WTC11 (cell line): ENCODE results near the gene SPNS3. TPM values are rescaled to one million over a fixed set of nuclear protein-coding genes. Genes with fewer than 3 reads are reported as not detected.

ENCODE experiments used
- ATAC-seq: fragments of 200-7000 bp; cut with Tn5 transposase; 2 replicates; pipeline ENCODE4 v1.10.0; 2021; ENCODE audit warnings: mild to moderate bottlenecking, moderate library complexity
- CTCF ChIA-PET: fragments of 300-600 bp; sonication (Branson Sonifier 250); formaldehyde crosslinking; loops from one replicate; lab custom pipeline; 2021; ENCODE audit warnings: antibody characterized with exemption; lab: Charles Lee
- POLR2A ChIA-PET: fragments of 350-600 bp; sonication (Branson Sonifier 250); formaldehyde crosslinking; loops from one replicate; lab custom pipeline; 2021; ENCODE audit warnings: antibody characterized with exemption; lab: Charles Lee
- DNase-seq: peaks from one replicate; pipeline ENCODE4 v3.0.0; 2021; ENCODE audit warnings: low spot score
- H3K27ac Mint-ChIP-seq: 2 replicates; pipeline ENCODE4 v1.8.0; 2021; ENCODE audit warnings: mixed read lengths
- H3K27me3 Mint-ChIP-seq: 2 replicates; pipeline ENCODE4 v1.8.0; 2021; ENCODE audit warnings: low read depth, mild to moderate bottlenecking, moderate library complexity, mixed read lengths
- H3K36me3 Mint-ChIP-seq: 2 replicates; pipeline ENCODE4 v1.8.0; 2021; ENCODE audit warnings: mixed read lengths
- H3K4me1 Mint-ChIP-seq: 2 replicates; pipeline ENCODE4 v1.8.0; 2022; ENCODE audit warnings: mixed read lengths
- H3K4me3 Mint-ChIP-seq: 2 replicates; pipeline ENCODE4 v1.8.0; 2021; ENCODE audit warnings: mild to moderate bottlenecking, moderate library complexity, mixed read lengths
- H3K9me3 Mint-ChIP-seq: 2 replicates; pipeline ENCODE4 v1.8.0; 2021; ENCODE audit warnings: mixed read lengths
- AFF4 ChIP-seq: sonication (generic); formaldehyde crosslinking; IDR thresholded peaks from 2 replicates; pipeline ENCODE4 v1.8.1; 2023; ENCODE audit warnings: mild to moderate bottlenecking, missing genetic modification reagents, borderline replicate concordance
- AR ChIP-seq: fragments of 250-450 bp; sonication (Bioruptor Pico); IDR thresholded peaks from 2 replicates; pipeline ENCODE4 v1.9.0; 2021; ENCODE audit warnings: mild to moderate bottlenecking
- ARID4B ChIP-seq: sonication (generic); formaldehyde crosslinking; IDR thresholded peaks from 2 replicates; pipeline ENCODE4 v1.8.0; 2023; ENCODE audit warnings: missing genetic modification reagents, mild to moderate bottlenecking, borderline replicate concordance
- ATF1 ChIP-seq: sonication (generic); formaldehyde crosslinking; IDR thresholded peaks from 2 replicates; pipeline ENCODE4 v1.8.1; 2023; ENCODE audit warnings: mild to moderate bottlenecking, moderate library complexity, missing genetic modification reagents
- CTCF ChIP-seq: fragments of 200-600 bp; IDR thresholded peaks from 2 replicates; pipeline ENCODE4 v1.8.0; 2022; ENCODE audit warnings: antibody characterized with exemption
- E2F4 ChIP-seq: sonication (generic); formaldehyde crosslinking; IDR thresholded peaks from 2 replicates; pipeline ENCODE4 v1.8.1; 2022; ENCODE audit warnings: low read depth, mild to moderate bottlenecking, moderate library complexity, missing genetic modification reagents, borderline replicate concordance
- ELF4 ChIP-seq: sonication (generic); formaldehyde crosslinking; IDR thresholded peaks from 2 replicates; pipeline ENCODE4 v1.8.1; 2022; ENCODE audit warnings: low read depth, mild to moderate bottlenecking, moderate library complexity, missing genetic modification reagents
- FOXJ3 ChIP-seq: sonication (generic); formaldehyde crosslinking; IDR thresholded peaks from 2 replicates; pipeline ENCODE4 v1.9.0; 2021; ENCODE audit warnings: missing genetic modification reagents, mild to moderate bottlenecking, borderline replicate concordance
- JAZF1 ChIP-seq: fragments of 250-450 bp; sonication (Bioruptor Pico); IDR thresholded peaks from 2 replicates; pipeline ENCODE4 v1.9.0; 2021; ENCODE audit warnings: moderate library complexity, mild to moderate bottlenecking, inconsistent platforms
- OVOL2 ChIP-seq: fragments of 250-450 bp; sonication (Bioruptor Pico); IDR thresholded peaks from 2 replicates; pipeline ENCODE4 v1.9.0; 2021; ENCODE audit warnings: mild to moderate bottlenecking, borderline replicate concordance
- RELA ChIP-seq: sonication (generic); formaldehyde crosslinking; IDR thresholded peaks from 2 replicates; pipeline ENCODE4 v1.8.1; 2022; ENCODE audit warnings: missing genetic modification reagents, mild to moderate bottlenecking, borderline replicate concordance
- SOX15 ChIP-seq: fragments of 250-450 bp; sonication (Bioruptor Pico); IDR thresholded peaks from 2 replicates; pipeline ENCODE4 v1.9.0; 2021; ENCODE audit warnings: mild to moderate bottlenecking
- TEAD4 ChIP-seq: sonication (generic); formaldehyde crosslinking; IDR thresholded peaks from 2 replicates; pipeline ENCODE4 v1.8.0; 2022; ENCODE audit warnings: mild to moderate bottlenecking, missing genetic modification reagents
- TP53 ChIP-seq: sonication (generic); formaldehyde crosslinking; IDR thresholded peaks from 2 replicates; pipeline ENCODE4 v1.8.1; 2023; ENCODE audit warnings: mild to moderate bottlenecking, missing genetic modification reagents
- ZBTB43 ChIP-seq: sonication (generic); formaldehyde crosslinking; IDR thresholded peaks from 2 replicates; pipeline ENCODE4 v1.8.1; 2023; ENCODE audit warnings: mild to moderate bottlenecking, missing genetic modification reagents
- ZNF219 ChIP-seq: sonication (generic); formaldehyde crosslinking; IDR thresholded peaks from 2 replicates; pipeline ENCODE4 v1.8.0; 2023; ENCODE audit warnings: missing genetic modification reagents, mild to moderate bottlenecking, borderline replicate concordance
- total RNA-seq: library from RNA; stranded (reverse); gene quantifications from 3 replicates; pipeline ENCODE4 v1.2.3, GENCODE V29; 2021

SPNS3 gene
- total RNA-seq, 1 experiment from 2014 or later, result not detected

GRCh38 chr17:4508207-4508606, 74.5 kb downstream of the SPNS3 start:
- TF ChIP-seq ATF1 (CRISPR knock-in tag) (no peak), RELA (CRISPR knock-in tag) (no peak), OVOL2 (no peak), JAZF1 (CRISPR knock-in tag) (no peak), TEAD4 (CRISPR knock-in tag) (no peak), AFF4 (CRISPR knock-in tag) (no peak)
- H3K4me3 Mint-ChIP-seq, result no peak overlapping the region
- H3K27ac Mint-ChIP-seq, result no peak overlapping the region; the same call in 1 of the 2 replicates
- DNase-seq (no peak), ATAC-seq (no peak)
- ChIA-PET CTCF (interaction anchor here (1.2 kb wide), 1 partner anchor 8 kb away, joined by 4 read pairs; no protein-coding TSS in a partner anchor), POLR2A (no interaction called here)
- no peaks in the 10 kb centered on the region for H3K36me3 Mint-ChIP-seq
- H3K4me1 Mint-ChIP-seq, result no peaks in the 10 kb centered on the region
- peaks cover 26% of the 10 kb centered on the region for H3K27me3 Mint-ChIP-seq
- H3K9me3 Mint-ChIP-seq, result no peaks in the 10 kb centered on the region

- ChIA-PET CTCF (interaction anchor here (0.9 kb wide), 1 partner anchor 89 kb away, joined by 3 read pairs; no protein-coding TSS in a partner anchor), POLR2A (no interaction called here)
- Mint-ChIP-seq H3K4me3 (no peak overlapping the region), H3K4me1 (peaks cover 5% of the 10 kb centered on the region), H3K9me3 (no peaks in the 10 kb centered on the region), H3K27me3 (peaks cover 18% of the 10 kb centered on the region), H3K27ac (no peak overlapping the region), H3K36me3 (no peaks in the 10 kb centered on the region)
- TF ChIP-seq TP53, result no peak
- no peak for TF ChIP-seq FOXJ3
- no peak for TF ChIP-seq E2F4 (CRISPR knock-in tag)
- TF ChIP-seq ELF4 (CRISPR knock-in tag), result no peak
- DNase-seq (no peak), ATAC-seq (no peak)
Measured at GRCh38 chr17:4509401-4509800, 75.7 kb downstream of the SPNS3 start.

- H3K27ac Mint-ChIP-seq, result no peak overlapping the region
- ATAC-seq (no peak), DNase-seq (no peak)
- ChIA-PET POLR2A (no interaction called here), CTCF (interaction anchor here (0.6 to 1.8 kb wide), 2 partner anchors 10 to 89 kb away, joined by 5 read pairs; no protein-coding TSS in a partner anchor)
- H3K36me3 Mint-ChIP-seq, result no peaks in the 10 kb centered on the region
- H3K4me3 Mint-ChIP-seq, result no peak overlapping the region
- no peaks in the 10 kb centered on the region for H3K9me3 Mint-ChIP-seq
- H3K27me3 Mint-ChIP-seq, result peaks cover 13% of the 10 kb centered on the region
- peaks cover 7% of the 10 kb centered on the region for H3K4me1 Mint-ChIP-seq
- TF ChIP-seq SOX15 (CRISPR knock-in tag) (no peak), ARID4B (CRISPR knock-in tag) (no peak), ZNF219 (no peak), ZBTB43 (CRISPR knock-in tag) (no peak), CTCF (no peak), AR (CRISPR knock-in tag) (no peak)
Measured at GRCh38 chr17:4509923-4510617, 76.3 kb downstream of the SPNS3 start.
